ENCODE measurements around the gene CYRIA. TPM values are rescaled to one million over a fixed set of nuclear protein-coding genes. Genes with fewer than 3 reads are reported as not detected.

Gene CYRIA
- total RNA-seq, 1 experiment from 2014 or later, result 0.19 TPM

DNA sequence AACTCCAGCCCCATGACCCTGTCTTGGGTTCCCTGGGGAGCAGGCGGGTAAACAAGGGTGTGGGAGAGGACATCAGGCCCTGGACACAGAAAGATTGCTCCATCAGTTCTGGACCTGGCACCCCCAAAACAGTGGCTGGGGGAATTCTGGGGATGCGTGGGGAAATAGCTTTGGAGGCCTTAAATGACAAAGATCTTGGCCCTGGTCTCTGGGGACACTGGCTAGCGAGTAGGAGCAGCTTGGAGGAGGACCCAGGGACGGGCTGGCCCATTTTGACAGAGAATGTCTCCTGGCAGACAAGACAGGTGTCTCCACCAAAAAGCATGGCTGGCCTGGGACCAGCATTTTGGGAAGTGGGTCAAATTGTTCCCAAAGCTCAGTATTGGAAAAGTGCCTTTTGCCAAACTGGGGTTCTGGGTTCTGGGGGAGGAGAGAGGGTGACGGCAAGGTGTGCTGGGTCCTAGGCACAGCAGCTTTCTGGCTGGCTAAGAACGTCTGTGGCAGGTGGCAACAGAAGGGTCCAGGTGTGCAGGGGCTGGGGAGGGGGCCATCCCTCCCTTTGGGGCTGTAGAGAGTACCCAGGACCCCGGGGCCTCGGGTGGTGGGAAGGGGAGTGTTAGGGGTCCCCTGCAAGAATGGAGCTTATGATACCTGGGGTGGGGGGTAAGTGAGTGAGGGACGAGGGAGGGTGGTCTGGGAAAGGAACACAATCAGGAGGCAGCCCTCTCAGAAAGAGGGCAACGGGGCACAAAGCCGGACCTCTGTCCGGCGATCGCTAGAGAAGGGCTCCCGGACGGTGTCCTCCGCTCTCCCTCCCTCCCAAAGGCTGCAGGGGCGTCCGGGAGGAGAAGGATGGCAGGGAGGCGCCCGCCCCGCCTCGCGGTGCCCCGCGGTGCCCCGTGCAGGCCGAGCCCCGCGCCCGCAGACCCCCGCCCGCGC, 556 bp downstream of the CYRIA start:
- Mint-ChIP-seq H3K27ac (ENCODE audit: unreplicated experiment) (no peak overlapping the region), H3K4me1 (ENCODE audit: low read depth, unreplicated experiment) (peaks cover 16% of the 10 kb centered on the region), H3K4me3 (ENCODE audit: low read depth, unreplicated experiment) (peak overlapping the region; percentile 74), H3K9me3 (ENCODE audit: low read depth, unreplicated experiment) (no peaks in the 10 kb centered on the region), H3K27me3 (ENCODE audit: unreplicated experiment) (peaks cover 57% of the 10 kb centered on the region), H3K36me3 (ENCODE audit: insufficient read depth, unreplicated experiment) (peaks cover 7% of the 10 kb centered on the region)
- CTCF ChIA-PET, result no interaction called here
- DNase-seq, result no peak
- intact Hi-C loops (cut with micrococcal nuclease; ENCODE audit: unreplicated experiment), result no loop called here
- no peak for TF ChIP-seq CTCF (IDR thresholded peaks at IDR 0.05; ENCODE audit: unreplicated experiment)
- BruUV-seq (replicated peaks), result no TSS peak

DNA sequence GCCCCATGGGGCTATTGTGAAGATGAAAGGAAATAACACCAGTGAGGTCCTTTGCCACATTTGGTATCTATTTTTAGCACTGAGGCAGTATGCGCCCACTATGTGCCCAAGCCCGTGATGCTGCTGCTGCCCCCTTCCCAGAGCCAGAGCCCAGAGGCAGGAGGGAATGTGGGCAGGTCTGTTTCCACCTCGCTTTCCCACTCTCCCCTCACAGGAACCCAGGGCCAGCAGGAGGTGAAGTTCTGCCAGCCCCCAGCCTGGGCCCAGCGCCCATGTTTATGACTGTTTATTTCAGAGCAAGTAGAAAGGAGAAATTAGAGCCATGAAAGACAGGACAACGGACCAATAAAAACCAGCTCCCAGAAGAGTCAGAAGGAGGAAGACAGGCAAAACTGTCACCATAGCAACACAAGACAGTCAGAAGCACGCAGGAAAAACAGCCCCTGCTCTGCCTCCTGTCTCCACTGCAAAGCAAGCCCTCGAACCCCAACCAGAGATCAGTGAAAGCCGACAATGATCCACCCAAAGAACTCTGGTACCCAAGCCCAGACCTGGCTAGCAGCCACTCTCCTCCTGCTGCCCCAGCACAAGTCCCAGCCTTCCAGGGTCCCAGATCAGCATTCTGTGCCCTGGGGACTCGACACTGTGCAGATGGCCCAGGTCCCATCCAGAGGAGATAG, 1.4 kb downstream of the CYRIA start:
- intact Hi-C loops (cut with micrococcal nuclease; ENCODE audit: unreplicated experiment), result no loop called here
- Mint-ChIP-seq H3K27me3 (ENCODE audit: unreplicated experiment) (peaks cover 57% of the 10 kb centered on the region), H3K27ac (ENCODE audit: unreplicated experiment) (no peak overlapping the region), H3K4me3 (ENCODE audit: low read depth, unreplicated experiment) (peak overlapping the region; percentile 74), H3K36me3 (ENCODE audit: insufficient read depth, unreplicated experiment) (peaks cover 7% of the 10 kb centered on the region), H3K4me1 (ENCODE audit: low read depth, unreplicated experiment) (peaks cover 16% of the 10 kb centered on the region), H3K9me3 (ENCODE audit: low read depth, unreplicated experiment) (no peaks in the 10 kb centered on the region)
- TF ChIP-seq CTCF (IDR thresholded peaks at IDR 0.05; ENCODE audit: unreplicated experiment), result no peak
- no peak for DNase-seq
- CTCF ChIA-PET, result no interaction called here
- no TSS peak for BruUV-seq (replicated peaks)

- CTCF ChIA-PET, result no interaction called here
- H3K9me3 Mint-ChIP-seq (ENCODE audit: low read depth, unreplicated experiment), result no peaks in the 10 kb centered on the region
- H3K4me3 Mint-ChIP-seq (ENCODE audit: low read depth, unreplicated experiment), result no peak overlapping the region
- no peak for TF ChIP-seq CTCF (IDR thresholded peaks at IDR 0.05; ENCODE audit: unreplicated experiment)
- BruUV-seq (replicated peaks), result no TSS peak
- intact Hi-C loops (cut with micrococcal nuclease; ENCODE audit: unreplicated experiment), result no loop called here
- peaks cover 16% of the 10 kb centered on the region for H3K4me1 Mint-ChIP-seq (ENCODE audit: low read depth, unreplicated experiment)
- H3K27ac Mint-ChIP-seq (ENCODE audit: unreplicated experiment), result no peak overlapping the region
- no peak for DNase-seq
- H3K27me3 Mint-ChIP-seq (ENCODE audit: unreplicated experiment), result peaks cover 57% of the 10 kb centered on the region
- peaks cover 7% of the 10 kb centered on the region for H3K36me3 Mint-ChIP-seq (ENCODE audit: insufficient read depth, unreplicated experiment)
Measured at GRCh38 chr2:16663121-16663905, 2.3 kb downstream of the CYRIA start.
